OCI-LY1 (cell line): Measurements from ENCODE around the gene ZNF385D.

Experiments used
- EZH2 ChIP-seq: fragments of 200-600 bp; sonication (generic), shearing (Covaris generic); IDR thresholded peaks from 2 replicates; pipeline ENCODE4 v1.8.0; 2017; ENCODE audit warnings: borderline replicate concordance, mixed run types, mild to moderate bottlenecking, antibody characterized with exemption, low read length, moderate library complexity, mixed read lengths
- TF ChIP-seq, protein P1 (sequence below): fragments of 200-600 bp; sonication (generic), shearing (Covaris generic); IDR thresholded peaks from 2 replicates; pipeline ENCODE4 v1.5.1; 2017; ENCODE audit warnings: mild to moderate bottlenecking, antibody characterized with exemption, low read length, moderate library complexity, mixed read lengths

DNA sequence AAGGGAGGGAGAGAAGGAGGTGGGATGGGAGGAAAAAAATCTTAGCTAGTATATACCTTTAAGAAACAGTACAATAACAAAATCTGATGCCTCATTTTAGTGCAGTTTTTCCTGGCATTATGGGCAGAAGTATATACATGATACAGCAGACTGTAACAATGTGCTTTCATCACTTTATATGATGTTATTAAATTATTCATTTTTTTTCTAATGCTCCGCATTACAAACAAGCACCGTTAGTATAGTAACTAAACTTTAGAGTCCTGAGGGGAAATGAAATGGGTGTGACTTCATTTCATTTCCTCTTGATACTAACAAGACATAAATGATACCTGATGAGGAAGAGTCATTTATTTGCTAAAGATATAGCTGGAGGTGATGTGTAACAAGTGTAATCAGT is 325.3 kb downstream of the ZNF385D start:
- TF ChIP-seq, protein P1, sequence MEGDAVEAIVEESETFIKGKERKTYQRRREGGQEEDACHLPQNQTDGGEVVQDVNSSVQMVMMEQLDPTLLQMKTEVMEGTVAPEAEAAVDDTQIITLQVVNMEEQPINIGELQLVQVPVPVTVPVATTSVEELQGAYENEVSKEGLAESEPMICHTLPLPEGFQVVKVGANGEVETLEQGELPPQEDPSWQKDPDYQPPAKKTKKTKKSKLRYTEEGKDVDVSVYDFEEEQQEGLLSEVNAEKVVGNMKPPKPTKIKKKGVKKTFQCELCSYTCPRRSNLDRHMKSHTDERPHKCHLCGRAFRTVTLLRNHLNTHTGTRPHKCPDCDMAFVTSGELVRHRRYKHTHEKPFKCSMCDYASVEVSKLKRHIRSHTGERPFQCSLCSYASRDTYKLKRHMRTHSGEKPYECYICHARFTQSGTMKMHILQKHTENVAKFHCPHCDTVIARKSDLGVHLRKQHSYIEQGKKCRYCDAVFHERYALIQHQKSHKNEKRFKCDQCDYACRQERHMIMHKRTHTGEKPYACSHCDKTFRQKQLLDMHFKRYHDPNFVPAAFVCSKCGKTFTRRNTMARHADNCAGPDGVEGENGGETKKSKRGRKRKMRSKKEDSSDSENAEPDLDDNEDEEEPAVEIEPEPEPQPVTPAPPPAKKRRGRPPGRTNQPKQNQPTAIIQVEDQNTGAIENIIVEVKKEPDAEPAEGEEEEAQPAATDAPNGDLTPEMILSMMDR: no peak
- no peak for TF ChIP-seq EZH2
